ENCODE data around the gene NAA80.

The NAA80 gene

GRCh38 chr3:50298836-50299637, at the start of gene NAA80, which contains the start of gene HYAL3:
NAA80 (minus strand) TSS chr3:50299405; CDS start chr3:50297463, 1,942 bp downstream.
HYAL3 (minus strand) TSS chr3:50299405; CDS start chr3:50295602, 3,803 bp downstream.
- DNase-seq, result peak; percentile 95 to 99 (median 96)

- DNase-seq, result peak; percentile 17 to 60 (median 38)
Measured at GRCh38 chr3:50347187-50347813, 48.1 kb upstream of the NAA80 start.

- peak; percentile 41 to 72 (median 54) for DNase-seq
Measured at GRCh38 chr3:50345586-50346234, 46.5 kb upstream of the NAA80 start, which contains the start of gene ZMYND10. ZMYND10 (minus strand) TSS chr3:50345732; CDS start chr3:50345579, 153 bp downstream.

GRCh38 chr3:50345008-50345407, 45.8 kb upstream of the NAA80 start:
- no peak for DNase-seq

- no peak for DNase-seq
Measured at GRCh38 chr3:50342813-50343633, 43.8 kb upstream of the NAA80 start.

GRCh38 chr3:50341996-50342650, 42.9 kb upstream of the NAA80 start:
- no peak for DNase-seq

- no peak for DNase-seq
Measured at GRCh38 chr3:50341537-50341936, 42.3 kb upstream of the NAA80 start.

- peak in 2 of 4 experiments; percentile 31 to 33 for DNase-seq
Measured at GRCh38 chr3:50340448-50341329, 41.5 kb upstream of the NAA80 start, which contains the start of gene RASSF1. RASSF1 (minus strand) TSS chr3:50340836; CDS start chr3:50340805, 31 bp downstream.

- no peak for DNase-seq
Measured at GRCh38 chr3:50340147-50340447, 40.9 kb upstream of the NAA80 start.

GRCh38 chr3:50339485-50340146, 40.4 kb upstream of the NAA80 start:
- DNase-seq, result no peak

GRCh38 chr3:50338965-50339364, 39.8 kb upstream of the NAA80 start:
- no peak for DNase-seq

GRCh38 chr3:50337175-50337861, 38.1 kb upstream of the NAA80 start:
- DNase-seq, result peak; percentile 76 to 88 (median 84)

- DNase-seq, result no peak
Measured at GRCh38 chr3:50336452-50337174, 37.4 kb upstream of the NAA80 start.

- DNase-seq, result no peak
Measured at GRCh38 chr3:50334339-50335075, 35.3 kb upstream of the NAA80 start.

GRCh38 chr3:50333744-50334328, 34.6 kb upstream of the NAA80 start:
- no peak for DNase-seq

GRCh38 chr3:50331364-50331907, 32.2 kb upstream of the NAA80 start:
- DNase-seq, result no peak

- DNase-seq, result no peak
Measured at GRCh38 chr3:50330330-50330729, 31.1 kb upstream of the NAA80 start.
